ENCODE data around the gene CDH22. TPM values are rescaled to one million over a fixed set of nuclear protein-coding genes. Genes with fewer than 3 reads are reported as not detected.

CDH22 gene
- total RNA-seq, 2 donors from 2014 or later = not detected

- Mint-ChIP-seq H3K36me3 (no peaks in the 10 kb centered on the region), H3K27me3 (peaks cover 19 to 24% of the 10 kb centered on the region in 2 donors), H3K9me3 (no peaks in the 10 kb centered on the region), H3K4me1 (ENCODE audit: low read depth in 2 of 2) (no peaks in the 10 kb centered on the region), H3K27ac (no peak overlapping the region), H3K4me3 (no peak overlapping the region)
- DNase-seq (ENCODE audit: low spot score) (no peak), ATAC-seq (no peak)
Observed at GRCh38 chr20:46324379-46324778, 16.1 kb upstream of the CDH22 start.

- ATAC-seq = no peak
Observed at GRCh38 chr20:46323557-46323956, 15.3 kb upstream of the CDH22 start.

GRCh38 chr20:46322641-46323040 lies 14.3 kb upstream of the CDH22 start:
- Mint-ChIP-seq H3K4me3 (no peak overlapping the region), H3K36me3 (no peaks in the 10 kb centered on the region), H3K27me3 (peaks cover 21% of the 10 kb centered on the region in 2 donors), H3K27ac (no peak overlapping the region), H3K9me3 (no peaks in the 10 kb centered on the region), H3K4me1 (ENCODE audit: low read depth in 2 of 2) (no peaks in the 10 kb centered on the region)
- no peak for ATAC-seq
- DNase-seq (ENCODE audit: low spot score) = no peak

More at GRCh38 chr20:46323557-46323956, 15.3 kb upstream of the CDH22 start:
- Mint-ChIP-seq H3K36me3 (no peaks in the 10 kb centered on the region), H3K9me3 (no peaks in the 10 kb centered on the region), H3K4me1 (ENCODE audit: low read depth in 2 of 2) (no peaks in the 10 kb centered on the region), H3K4me3 (no peak overlapping the region), H3K27ac (no peak overlapping the region), H3K27me3 (peaks cover 21% of the 10 kb centered on the region in 2 donors)
- no peak for DNase-seq (ENCODE audit: low spot score)

GRCh38 chr20:46317685-46318177 lies 9.4 kb upstream of the CDH22 start:
- ATAC-seq = no peak
- Mint-ChIP-seq H3K4me1 (ENCODE audit: low read depth in 2 of 2) (no peaks in the 10 kb centered on the region), H3K27me3 (peaks cover 43 to 60% of the 10 kb centered on the region in 2 donors), H3K27ac (no peak overlapping the region), H3K36me3 (no peaks in the 10 kb centered on the region), H3K9me3 (no peaks in the 10 kb centered on the region), H3K4me3 (no peak overlapping the region)
- DNase-seq (ENCODE audit: low spot score) = no peak

- DNase-seq (ENCODE audit: low spot score) (no peak), ATAC-seq (no peak)
- Mint-ChIP-seq H3K4me3 (no peak overlapping the region), H3K36me3 (no peaks in the 10 kb centered on the region), H3K27me3 (peaks cover 40 to 58% of the 10 kb centered on the region in 2 donors), H3K27ac (no peak overlapping the region), H3K9me3 (no peaks in the 10 kb centered on the region), H3K4me1 (ENCODE audit: low read depth in 2 of 2) (peaks cover 0 to under 1% of the 10 kb centered on the region in 2 donors)
Observed at GRCh38 chr20:46316984-46317684, 8.8 kb upstream of the CDH22 start.

GRCh38 chr20:46315311-46315710 lies 7.0 kb upstream of the CDH22 start:
- H3K4me3 Mint-ChIP-seq = no peak overlapping the region
- no peaks in the 10 kb centered on the region for H3K9me3 Mint-ChIP-seq
- peaks cover 46 to 64% of the 10 kb centered on the region in 2 donors for H3K27me3 Mint-ChIP-seq
- ATAC-seq (no peak), DNase-seq (ENCODE audit: low spot score) (no peak)
- H3K27ac Mint-ChIP-seq = no peak overlapping the region
- peaks cover 0 to 5% of the 10 kb centered on the region in 2 donors for H3K4me1 Mint-ChIP-seq (ENCODE audit: low read depth in 2 of 2)
- H3K36me3 Mint-ChIP-seq = no peaks in the 10 kb centered on the region

- Mint-ChIP-seq H3K36me3 (no peaks in the 10 kb centered on the region), H3K4me1 (ENCODE audit: low read depth in 2 of 2) (peaks cover 5 to 6% of the 10 kb centered on the region in 2 donors), H3K27ac (no peak overlapping the region), H3K9me3 (no peaks in the 10 kb centered on the region), H3K4me3 (no peak overlapping the region), H3K27me3 (peaks cover 51 to 75% of the 10 kb centered on the region in 2 donors)
- DNase-seq (ENCODE audit: low spot score) (no peak), ATAC-seq (no peak)
Observed at GRCh38 chr20:46312945-46313861, 4.9 kb upstream of the CDH22 start.

GRCh38 chr20:46312075-46312944 lies 4.0 kb upstream of the CDH22 start:
- ATAC-seq = no peak
- H3K4me3 Mint-ChIP-seq = no peak overlapping the region
- no peak overlapping the region for H3K27ac Mint-ChIP-seq
- no peaks in the 10 kb centered on the region for H3K9me3 Mint-ChIP-seq
- no peak for DNase-seq (ENCODE audit: low spot score)
- H3K27me3 Mint-ChIP-seq = peaks cover 51 to 75% of the 10 kb centered on the region in 2 donors
- H3K36me3 Mint-ChIP-seq = no peaks in the 10 kb centered on the region
- peaks cover 5 to 6% of the 10 kb centered on the region in 2 donors for H3K4me1 Mint-ChIP-seq (ENCODE audit: low read depth in 2 of 2)

GRCh38 chr20:46311719-46312074 lies 3.4 kb upstream of the CDH22 start:
- H3K27me3 Mint-ChIP-seq = peaks cover 54 to 79% of the 10 kb centered on the region in 2 donors
- H3K4me3 Mint-ChIP-seq = no peak overlapping the region
- no peaks in the 10 kb centered on the region for H3K36me3 Mint-ChIP-seq
- no peak overlapping the region for H3K27ac Mint-ChIP-seq
- no peaks in the 10 kb centered on the region for H3K9me3 Mint-ChIP-seq
- no peak for ATAC-seq
- DNase-seq (ENCODE audit: low spot score) = no peak
- H3K4me1 Mint-ChIP-seq (ENCODE audit: low read depth in 2 of 2) = peaks cover 6 to 8% of the 10 kb centered on the region in 2 donors

- Mint-ChIP-seq H3K36me3 (no peaks in the 10 kb centered on the region), H3K27me3 (peaks cover 57 to 79% of the 10 kb centered on the region in 2 donors), H3K4me3 (no peak overlapping the region), H3K27ac (no peak overlapping the region), H3K4me1 (ENCODE audit: low read depth in 2 of 2) (peaks cover 10 to 13% of the 10 kb centered on the region in 2 donors), H3K9me3 (no peaks in the 10 kb centered on the region)
- no peak for ATAC-seq
- no peak for DNase-seq (ENCODE audit: low spot score)
Observed at GRCh38 chr20:46311039-46311650, 2.8 kb upstream of the CDH22 start.

- H3K36me3 Mint-ChIP-seq = no peaks in the 10 kb centered on the region
- no peak for ATAC-seq
- H3K4me3 Mint-ChIP-seq = peak overlapping the region; percentile 17
- H3K4me1 Mint-ChIP-seq (ENCODE audit: low read depth in 2 of 2) = peaks cover 10 to 13% of the 10 kb centered on the region in 2 donors
- H3K27ac Mint-ChIP-seq = no peak overlapping the region
- H3K9me3 Mint-ChIP-seq = no peaks in the 10 kb centered on the region
- DNase-seq (ENCODE audit: low spot score) = no peak
- H3K27me3 Mint-ChIP-seq = peaks cover 53 to 69% of the 10 kb centered on the region in 2 donors
Observed at GRCh38 chr20:46309945-46310344, 1.6 kb upstream of the CDH22 start.

- DNase-seq (ENCODE audit: low spot score) (no peak), ATAC-seq (no peak)
- Mint-ChIP-seq H3K4me1 (ENCODE audit: low read depth in 2 of 2) (peaks cover 10 to 13% of the 10 kb centered on the region in 2 donors), H3K9me3 (no peaks in the 10 kb centered on the region), H3K4me3 (no peak overlapping the region), H3K27me3 (peaks cover 51 to 63% of the 10 kb centered on the region in 2 donors), H3K27ac (no peak overlapping the region), H3K36me3 (no peaks in the 10 kb centered on the region)
Observed at GRCh38 chr20:46307999-46308257, 370 bp downstream of the CDH22 start.
